Amygdala (tissue), 56 donors: ENCODE results near the gene MROH9.
"Not testable (repeated sequence)": the region's sequence is repeated elsewhere in the genome, so short reads cannot be mapped to it uniquely, and the experiment has no call there.

ENCODE experiments used
- DNase-seq, 56 donors: peaks; one replicate each; lab custom pipeline; 2025; lab: John Stamatoyannopoulos, UW

The MROH9 gene, protein sequence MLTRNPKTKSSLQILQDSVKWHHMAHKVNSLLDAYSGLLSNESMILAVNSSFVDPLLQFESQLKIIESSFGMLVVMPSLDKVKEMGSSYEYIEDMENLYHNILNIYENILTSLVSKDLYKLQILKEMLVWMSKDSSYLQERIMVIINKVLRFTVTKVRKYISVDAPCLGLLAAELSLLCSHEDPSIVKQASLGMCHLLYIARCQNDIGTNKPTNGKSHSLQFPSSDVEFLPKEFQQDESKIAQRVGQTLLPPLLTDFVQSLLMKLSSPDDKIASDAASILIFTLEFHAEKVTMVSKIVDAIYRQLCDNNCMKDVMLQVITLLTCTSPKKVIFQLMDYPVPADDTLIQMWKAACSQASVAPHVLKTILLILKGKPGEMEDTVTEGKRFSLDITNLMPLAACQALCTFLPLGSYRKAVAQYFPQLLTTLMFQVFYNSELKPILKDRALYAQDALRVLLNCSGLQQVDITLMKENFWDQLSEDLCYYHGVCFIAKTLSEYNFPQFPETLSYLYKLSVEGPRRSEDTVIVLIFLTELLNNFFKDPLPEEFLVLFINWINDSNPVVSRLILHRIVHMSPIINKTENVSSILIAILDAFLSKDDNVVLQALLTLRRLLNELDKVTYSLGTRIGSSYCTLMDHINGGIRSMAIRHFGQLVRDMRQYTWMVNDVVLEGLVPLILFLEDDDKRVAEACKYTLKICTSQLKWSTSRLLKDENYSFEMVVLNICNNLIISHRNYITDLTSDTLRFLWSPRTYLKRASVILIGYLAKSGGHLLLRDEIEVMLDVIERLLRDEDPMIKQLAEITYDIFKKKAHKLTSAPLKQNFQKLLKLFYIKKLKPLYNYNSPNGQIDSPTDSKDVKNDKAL

DNA sequence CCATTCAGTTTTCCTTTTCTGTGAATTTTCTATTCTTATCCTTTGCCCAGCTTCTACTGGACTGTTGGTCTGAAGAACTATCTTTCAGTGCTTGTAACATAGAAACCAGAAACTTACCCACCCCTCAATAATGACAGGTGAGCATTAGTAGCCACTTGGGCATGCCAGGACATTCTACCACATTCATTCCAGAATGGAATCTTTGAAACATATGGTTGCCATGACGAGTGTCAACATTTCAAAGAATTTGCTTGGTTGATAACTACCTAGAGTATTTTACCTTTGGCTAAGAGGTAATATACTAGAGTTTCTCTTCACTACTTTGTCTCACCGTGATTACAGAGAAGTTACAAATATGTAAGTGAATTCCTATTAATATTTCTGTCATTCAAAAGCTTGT lies at the start of gene MROH9:
MROH9 (plus strand) TSS at position 304 of the 400 bp plus-strand sequence. CDS start 10,023 bp downstream, outside the sequence.
- DNase-seq, result no peak

DNA sequence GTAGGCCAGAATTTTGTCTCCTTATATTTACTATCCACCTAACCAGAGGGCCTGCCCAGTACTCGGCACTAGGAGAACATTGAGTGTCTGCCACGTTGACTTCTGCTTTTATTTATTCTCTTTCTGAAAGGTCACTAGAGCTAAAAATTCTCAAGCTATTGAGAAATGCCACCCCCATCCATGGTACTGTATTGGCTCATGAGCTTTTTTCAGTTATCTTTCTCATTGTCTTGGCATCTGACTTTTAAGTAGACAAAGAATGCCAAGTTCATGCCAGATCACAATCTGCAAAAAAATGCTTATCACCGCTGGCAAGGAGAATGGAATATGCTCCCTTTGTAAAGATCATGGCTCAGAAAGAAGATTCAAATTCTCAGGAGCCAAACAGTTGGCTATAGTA lies 49.8 kb upstream of the MROH9 start:
- no peak for DNase-seq

DNA sequence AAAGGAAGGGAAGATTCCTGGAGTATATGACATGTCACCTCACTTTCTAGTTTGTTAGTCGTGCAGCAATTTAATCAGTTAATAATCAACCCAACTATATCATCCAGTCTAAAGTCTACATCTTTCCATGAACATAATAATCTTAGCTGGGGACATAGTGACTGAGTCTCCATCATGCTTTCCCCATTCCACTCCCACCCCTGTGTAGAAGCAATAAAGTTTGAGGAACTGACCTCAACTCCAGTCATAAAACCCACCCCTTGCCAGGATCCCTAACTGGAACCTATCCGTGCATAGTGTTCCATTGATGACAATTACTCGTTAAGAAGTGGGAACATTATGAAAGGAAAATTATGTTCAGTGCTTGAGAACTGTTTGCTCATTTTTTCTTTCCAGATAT lies 48.9 kb upstream of the MROH9 start:
- DNase-seq, result no peak

DNA sequence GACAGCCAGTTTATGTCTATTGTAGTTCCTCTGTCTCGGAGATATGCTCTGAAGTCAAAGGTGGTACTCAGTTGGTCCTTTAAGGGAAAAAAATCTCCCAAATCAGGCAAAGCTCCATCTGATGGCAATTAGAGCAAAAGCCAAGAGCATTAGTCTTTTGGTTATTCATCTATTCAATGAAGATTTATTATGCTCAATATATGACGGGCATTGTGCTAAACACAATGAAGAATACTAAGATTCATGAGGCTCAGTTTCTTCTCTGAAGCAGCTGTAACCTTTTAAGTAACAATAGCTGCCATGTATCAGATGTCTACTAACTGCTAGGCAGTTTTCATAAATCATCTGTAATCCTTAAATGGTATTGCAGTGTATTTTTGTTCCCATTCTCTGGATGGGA lies 47.6 kb upstream of the MROH9 start:
- DNase-seq, result no peak

DNA sequence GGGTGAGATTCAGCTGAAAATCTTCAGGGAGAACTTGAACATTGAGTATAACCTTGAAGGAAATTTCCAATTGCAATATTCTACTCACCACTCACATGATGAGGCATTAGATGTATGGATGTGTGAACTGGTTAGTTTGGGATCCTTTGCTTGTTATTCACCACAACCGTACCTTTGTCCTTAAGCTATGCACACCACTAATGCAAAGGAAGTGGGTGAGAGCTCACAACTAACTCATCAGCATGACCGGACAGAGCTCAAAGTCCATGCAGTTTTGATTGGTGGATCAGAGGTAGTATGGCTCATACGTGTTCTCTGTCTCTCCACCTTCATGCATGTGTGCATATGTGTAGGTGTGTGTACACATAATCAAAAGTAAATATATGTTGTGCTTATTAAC lies 43.5 kb upstream of the MROH9 start:
- DNase-seq, result no peak

DNA sequence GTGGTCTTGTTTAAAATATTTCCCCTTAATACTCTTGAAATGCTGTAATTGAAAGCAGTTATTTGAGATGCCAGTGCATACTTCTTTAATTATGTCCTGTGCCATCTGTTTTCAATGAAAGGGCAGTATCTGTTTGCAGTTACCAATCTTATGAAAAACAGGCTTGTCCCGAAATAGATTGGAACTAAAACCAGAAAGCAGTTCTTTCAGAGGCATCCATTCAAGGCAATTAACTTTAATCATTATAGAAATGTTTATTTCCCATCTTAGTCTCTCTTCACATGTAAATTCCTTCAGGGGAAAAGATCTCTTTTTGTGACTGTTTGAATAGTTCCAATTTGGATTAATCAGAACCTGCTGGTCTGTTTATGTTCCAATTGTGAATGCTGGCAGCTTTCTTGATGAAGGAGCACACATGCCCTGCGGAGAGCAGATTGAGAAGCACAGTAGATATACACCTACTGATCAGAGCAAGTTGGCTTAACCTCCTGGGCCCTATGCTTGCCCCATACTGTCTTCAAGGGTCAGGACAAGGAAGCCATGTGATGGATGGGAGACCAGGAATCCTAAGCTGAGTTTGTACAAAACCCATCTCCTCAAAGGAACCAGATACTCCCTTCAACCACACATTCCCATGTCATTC lies 41.6 kb upstream of the MROH9 start:
- peak in 2 of 56 donors; percentile 1 for DNase-seq

DNA sequence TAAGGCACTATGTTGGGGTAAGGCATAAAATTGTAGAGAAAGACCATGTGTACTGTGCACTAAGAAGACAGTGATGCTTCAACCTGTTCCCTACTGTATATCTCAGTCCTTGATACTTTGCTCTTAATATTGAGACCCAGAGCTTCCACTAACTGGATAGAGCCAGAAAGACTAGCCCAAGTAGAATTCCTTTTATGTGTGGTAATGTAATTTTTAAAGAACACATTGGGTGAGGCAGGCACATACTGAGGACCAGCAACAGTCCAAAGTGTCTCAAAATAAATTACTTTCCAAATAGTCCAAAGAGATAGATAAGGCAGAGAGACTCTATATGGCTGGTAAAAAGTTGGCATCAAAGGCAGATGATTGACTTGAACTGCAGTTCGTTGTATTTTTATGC lies 31.4 kb upstream of the MROH9 start:
- DNase-seq, result no peak

DNA sequence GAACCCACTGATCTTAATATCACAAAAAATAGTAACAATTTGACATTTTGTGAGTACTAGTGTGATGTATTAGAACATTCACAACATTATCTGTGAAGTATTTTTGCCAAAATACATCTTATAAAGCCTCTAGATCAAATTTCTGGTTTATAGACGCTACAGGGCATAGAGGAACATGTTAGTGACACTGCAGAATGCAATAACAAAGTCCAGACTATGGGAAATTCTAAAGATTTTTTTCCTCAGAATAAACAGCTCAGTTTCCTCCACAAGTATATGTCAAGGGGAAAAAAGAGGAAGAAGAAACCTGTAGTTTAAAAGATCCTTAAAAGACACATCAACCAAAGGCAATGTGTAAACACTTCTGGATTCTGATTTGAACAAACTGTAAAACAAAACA lies 26.4 kb upstream of the MROH9 start:
- DNase-seq, result no peak

DNA sequence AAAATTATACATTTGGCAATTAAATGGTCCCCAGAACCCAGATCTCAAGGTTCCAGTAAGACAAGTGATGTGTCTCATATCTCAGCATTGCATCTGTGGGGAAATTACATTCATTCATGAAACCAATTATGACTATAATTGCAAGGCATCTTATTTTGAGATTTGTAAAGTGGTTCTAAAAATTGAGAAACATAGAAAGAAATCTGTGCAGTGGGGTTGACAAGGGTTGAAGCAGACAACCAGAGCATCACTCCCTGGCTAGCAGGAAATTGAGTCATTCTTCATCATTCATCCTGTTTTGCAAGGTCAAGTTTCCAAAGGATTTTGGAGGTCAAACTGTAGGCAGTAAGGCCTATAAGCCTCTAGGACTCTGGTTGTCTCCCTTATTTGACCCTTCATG lies 25.1 kb upstream of the MROH9 start:
- no peak for DNase-seq

DNA sequence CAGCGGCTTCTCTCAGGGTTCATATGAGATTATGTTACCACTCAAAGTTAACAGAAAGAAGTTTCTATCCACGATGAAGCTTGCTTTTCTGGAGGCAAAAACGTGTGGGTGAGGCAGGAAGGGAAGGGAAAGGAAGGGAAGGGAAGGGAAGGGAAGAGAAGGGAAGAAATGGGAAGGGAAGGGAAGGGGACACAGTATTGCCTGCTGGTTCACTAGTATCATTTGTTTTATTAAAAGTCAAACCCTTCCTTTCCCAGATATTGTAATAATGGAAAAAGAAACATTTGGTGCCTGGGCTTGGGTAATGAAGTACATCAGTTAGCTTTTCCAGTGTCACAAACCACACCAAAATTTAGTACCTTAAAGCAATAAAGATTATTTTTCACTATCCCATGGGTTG lies 18.0 kb upstream of the MROH9 start:
- DNase-seq, result no peak

DNA sequence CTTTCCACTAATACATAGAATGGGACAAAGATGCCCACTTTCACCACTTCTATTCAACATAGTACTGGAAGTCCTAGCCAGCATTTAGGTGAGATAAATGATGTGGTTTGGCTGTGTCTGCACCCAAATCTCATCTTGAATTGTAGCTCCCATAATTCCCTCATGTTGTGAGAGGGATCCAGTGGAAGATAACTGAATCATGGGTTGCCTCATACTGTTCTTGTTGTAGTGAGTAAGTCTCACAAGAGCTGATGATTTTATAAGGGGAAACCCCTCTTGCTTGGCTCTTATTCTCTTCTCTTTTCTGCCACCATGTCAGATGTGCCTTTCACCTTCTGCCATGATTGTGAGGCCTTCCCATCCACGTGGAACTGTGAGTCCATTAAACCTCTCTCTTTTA lies 10.7 kb upstream of the MROH9 start:
- not testable (repeated sequence) for DNase-seq

DNA sequence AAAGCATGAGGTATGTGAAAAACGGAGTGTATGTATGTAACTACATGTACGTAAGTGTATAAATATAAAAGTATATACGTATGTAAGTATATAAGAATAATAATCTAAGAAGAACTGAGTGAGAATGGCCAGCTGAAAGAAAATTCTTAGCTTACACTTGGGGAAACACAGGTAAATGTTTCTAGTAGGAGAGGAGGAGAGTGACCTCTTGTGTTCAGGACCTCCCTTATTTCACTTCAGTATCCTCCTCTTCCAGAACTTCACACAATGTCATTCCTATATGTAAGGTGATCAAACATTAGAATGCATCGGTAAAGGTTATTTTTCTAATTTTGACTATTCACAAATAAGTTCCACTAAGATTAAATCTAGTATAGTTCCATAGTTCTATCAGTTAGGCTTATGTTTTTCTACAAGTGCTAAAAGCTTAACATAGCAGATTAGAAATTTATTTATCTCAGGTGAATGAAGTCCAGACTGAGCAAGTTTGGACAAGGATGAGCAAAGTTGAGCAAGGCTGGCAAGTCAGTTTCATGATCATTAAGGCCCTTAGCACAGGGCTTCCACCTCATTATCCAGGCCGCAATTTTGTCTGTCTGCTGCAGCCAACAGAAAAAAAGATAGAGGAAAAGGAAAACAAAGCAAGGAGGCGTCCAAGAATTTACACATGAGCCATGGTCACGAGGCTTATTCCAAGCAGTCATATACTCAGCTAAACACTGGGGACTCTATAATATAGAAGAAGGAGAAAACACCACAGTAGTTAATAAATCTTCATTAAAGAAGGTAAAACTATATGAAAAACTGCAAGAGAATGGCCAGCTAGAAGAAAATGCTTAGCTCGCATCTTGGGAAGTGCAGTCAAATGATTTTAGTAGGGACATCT lies 7.1 kb upstream of the MROH9 start:
- no peak for DNase-seq

DNA sequence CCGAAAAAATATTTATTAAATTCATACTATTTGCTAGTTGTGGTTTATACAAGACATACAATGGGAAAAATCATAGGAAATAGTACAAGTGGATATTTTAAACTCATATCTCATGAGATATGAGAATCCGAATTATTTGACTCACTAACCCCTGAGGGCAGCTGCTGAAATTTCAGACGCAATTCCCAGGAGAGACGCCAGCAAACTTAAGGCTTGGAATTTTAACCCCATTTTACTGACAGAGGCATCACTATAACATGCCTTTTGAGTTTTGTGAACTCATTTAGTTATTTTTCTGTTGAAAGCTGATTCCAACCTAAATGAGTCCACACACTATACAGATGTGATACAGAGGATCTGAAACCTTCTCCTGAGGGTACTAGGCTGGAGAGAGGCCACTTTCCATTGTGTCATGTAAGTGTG lies 5.9 kb upstream of the MROH9 start:
- DNase-seq, result no peak

DNA sequence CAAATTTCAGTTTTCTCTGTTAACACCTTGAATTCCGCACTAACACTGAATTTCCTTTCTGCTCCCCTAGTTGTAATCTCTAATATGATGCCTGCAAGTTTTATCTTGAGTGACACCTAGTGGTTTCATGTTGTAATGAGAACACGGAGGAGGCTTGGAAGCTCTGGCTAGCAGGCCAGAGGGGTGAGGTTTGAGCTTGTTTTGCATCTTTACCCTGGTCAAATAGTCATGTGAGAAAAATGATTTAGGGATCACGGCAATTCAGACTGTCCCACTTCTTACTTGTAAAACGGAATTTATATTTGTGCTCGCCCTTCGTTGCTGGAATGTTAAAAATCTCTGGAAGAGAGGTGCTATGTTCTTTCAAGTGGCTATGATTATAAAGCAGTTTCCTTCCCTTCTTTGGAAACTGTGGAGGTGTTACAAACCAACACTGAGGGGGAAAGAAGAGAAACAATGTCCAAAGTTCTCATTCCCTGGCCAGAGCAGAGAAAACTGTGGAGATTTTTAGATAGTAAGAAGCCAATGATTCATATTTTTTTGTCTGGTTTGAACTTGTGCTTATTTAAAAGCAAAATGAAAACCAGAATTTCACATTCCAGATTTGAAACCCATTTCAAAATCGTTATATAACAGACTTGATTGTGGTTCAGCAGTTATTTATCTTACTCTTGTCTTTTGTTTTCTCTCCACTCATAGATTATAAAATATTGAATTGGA lies 5.3 kb upstream of the MROH9 start:
- peak in 18 of 56 donors; percentile 0 to 47 (median 4) for DNase-seq

DNA sequence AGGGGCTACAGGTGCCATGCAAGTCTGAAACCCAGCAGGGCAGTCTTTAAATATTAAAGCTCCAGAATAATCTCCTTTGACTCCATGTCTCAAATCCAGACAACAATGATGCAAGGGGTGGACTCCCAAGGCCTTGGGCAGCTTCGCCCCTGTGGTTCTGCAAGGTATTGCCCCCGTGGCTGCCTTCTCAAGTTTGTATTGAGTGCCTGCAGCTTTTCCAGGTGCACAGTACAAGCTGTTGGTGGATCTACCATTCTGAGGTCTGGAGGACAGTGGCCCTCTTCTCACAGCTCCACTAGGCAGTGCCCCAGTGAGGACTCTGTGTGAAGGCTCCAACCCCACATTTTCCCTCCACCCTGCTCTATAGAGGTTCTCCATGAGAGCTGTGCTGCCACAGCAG lies 3.7 kb upstream of the MROH9 start:
- DNase-seq, result no peak

DNA sequence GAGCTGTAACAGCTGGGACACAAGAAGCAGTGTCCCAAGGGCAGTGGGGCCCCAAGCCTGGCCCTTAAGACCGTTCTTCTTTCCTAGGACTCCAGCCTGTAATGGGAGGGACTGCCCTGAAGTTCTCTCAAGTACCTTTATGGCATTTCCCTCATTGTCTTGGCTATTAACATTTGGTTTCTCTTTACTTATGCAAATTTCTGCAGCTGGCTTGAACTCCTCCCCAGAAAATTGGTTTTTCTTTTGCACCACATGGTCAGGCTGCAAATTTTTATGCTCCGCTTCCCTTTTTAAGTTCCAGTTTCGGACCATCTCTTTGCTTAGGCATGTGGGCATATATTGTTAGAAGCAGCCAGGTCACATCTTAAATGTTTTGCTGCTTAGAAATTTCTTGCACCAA lies 3.1 kb upstream of the MROH9 start:
- DNase-seq, result no peak

DNA sequence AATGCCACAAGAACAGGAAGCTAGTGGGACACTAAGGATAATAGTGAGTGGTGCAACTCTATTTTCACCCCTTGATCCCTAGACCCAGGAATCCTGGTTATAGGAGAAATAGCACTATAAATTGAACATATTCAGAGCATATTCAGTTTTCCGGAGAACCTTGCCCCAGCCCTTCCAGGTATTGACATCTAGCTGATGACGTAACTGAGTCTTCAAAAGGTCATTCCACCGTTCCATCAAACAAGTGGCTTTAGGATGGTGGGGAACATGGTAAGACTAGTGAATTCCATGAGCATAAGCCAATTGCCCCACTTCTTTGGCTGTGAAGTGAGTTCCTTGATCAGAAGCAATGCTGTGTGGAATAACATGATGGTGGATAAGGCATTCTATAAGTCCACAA lies 2.9 kb downstream of the MROH9 start:
- DNase-seq, result no peak

DNA sequence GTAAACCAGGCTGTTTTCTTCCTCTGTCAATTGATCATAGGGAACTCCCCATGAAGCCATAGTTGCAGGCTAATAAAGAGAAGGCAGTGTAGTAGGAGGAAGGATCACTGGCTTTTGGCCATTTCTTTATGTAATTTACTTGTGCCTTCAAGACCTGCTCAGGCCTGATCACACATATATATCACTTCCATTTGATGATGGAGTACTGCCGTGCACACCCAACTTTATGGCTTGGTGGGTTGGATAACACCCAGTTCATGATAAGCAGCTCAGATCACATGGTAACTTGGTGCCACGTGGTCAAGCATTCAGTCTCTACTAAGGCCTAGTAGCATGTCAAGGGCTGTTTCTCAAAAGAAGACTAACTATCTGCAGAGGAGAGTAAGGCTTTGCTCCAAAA lies 4.1 kb downstream of the MROH9 start:
- DNase-seq, result no peak

DNA sequence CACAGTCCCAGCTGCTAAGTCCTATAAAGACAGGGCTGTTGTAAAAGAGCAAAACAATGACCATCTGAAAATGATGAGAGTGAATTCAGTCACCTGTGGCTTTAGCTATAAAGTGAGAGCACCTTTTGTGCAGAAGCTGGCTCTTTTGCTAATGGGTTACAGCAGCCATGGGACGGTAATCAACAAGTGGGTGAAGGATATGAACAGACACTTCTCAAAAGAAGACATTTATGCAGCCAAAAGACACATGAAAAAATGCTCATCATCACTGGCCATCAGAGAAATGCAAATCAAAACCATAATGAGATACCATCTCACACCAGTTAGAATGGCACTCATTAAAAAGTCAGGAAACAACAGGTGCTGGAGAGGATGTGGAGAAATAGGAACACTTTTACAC lies 16.4 kb downstream of the MROH9 start:
- not testable (repeated sequence) for DNase-seq

DNA sequence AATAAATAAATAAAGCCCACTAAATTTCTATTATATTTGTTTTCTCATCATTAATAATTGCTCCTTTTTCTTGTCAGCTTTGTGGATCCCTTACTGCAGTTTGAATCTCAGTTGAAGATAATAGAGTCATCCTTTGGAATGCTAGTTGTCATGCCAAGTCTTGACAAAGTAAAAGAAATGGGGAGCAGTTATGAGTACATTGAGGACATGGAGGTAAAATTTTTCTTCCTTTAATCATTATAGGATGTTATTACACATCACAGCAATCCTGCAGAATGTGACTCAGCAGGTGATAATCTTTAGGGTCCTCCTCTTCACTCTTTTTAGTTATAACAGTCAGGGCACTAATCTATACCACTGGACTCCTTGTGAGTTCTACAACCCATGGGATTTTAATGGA lies 24.1 kb downstream of the MROH9 start:
- DNase-seq, result no peak
